HG02938 (cell line): Measurements from ENCODE around the gene SLC39A7.
A peak's percentile ranks its signal among the peaks of the same experiment; 100 is the strongest.

ENCODE experiments used
- ATAC-seq: cut with Tn5 transposase; IDR thresholded peaks from one replicate; pipeline ENCODE4 v1.9.1; 2021; ENCODE audit warnings: mild to moderate bottlenecking, moderate library complexity; ENCODE audit not compliant: unreplicated experiment

Gene SLC39A7

GRCh38 chr6:33204165-33204414 is 3.4 kb downstream of the SLC39A7 start:
- ATAC-seq = no peak

GRCh38 chr6:33204415-33205190 is 3.9 kb downstream of the SLC39A7 start, which contains the start of gene HSD17B8:
TSS of gene HSD17B8 (plus strand) at chr6:33204655. CDS start at chr6:33204669, 14 bp downstream.
- no peak for ATAC-seq

GRCh38 chr6:33205191-33206026 is 4.7 kb downstream of the SLC39A7 start:
- no peak for ATAC-seq

GRCh38 chr6:33206027-33206863 is 5.6 kb downstream of the SLC39A7 start:
- no peak for ATAC-seq

GRCh38 chr6:33206864-33207551 is 6.3 kb downstream of the SLC39A7 start:
- ATAC-seq = no peak

GRCh38 chr6:33207552-33208090 is 7.0 kb downstream of the SLC39A7 start:
- ATAC-seq = no peak

GRCh38 chr6:33208091-33208967 is 7.7 kb downstream of the SLC39A7 start, which contains the start of gene RING1:
TSS of gene RING1 (plus strand) at chr6:33208500. CDS start at chr6:33208823, 323 bp downstream.
- ATAC-seq = peak; percentile 36

GRCh38 chr6:33209856-33210255 is 9.2 kb downstream of the SLC39A7 start:
- ATAC-seq = no peak

GRCh38 chr6:33211136-33211535 is 10.5 kb downstream of the SLC39A7 start:
- ATAC-seq = no peak

- ATAC-seq = no peak
These were observed 11.2 kb downstream of the SLC39A7 start for GRCh38 chr6:33211666-33212422.

- ATAC-seq = no peak
These were observed 12.1 kb downstream of the SLC39A7 start for GRCh38 chr6:33212857-33213165.

GRCh38 chr6:33213166-33213988 is 12.7 kb downstream of the SLC39A7 start:
- no peak for ATAC-seq

- no peak for ATAC-seq
These were observed 13.3 kb downstream of the SLC39A7 start for GRCh38 chr6:33213989-33214335.

- ATAC-seq = no peak
These were observed 14.8 kb downstream of the SLC39A7 start for GRCh38 chr6:33215271-33216116.

GRCh38 chr6:33216117-33216649 is 15.5 kb downstream of the SLC39A7 start:
- no peak for ATAC-seq

GRCh38 chr6:33217246-33217645 is 16.6 kb downstream of the SLC39A7 start:
- ATAC-seq = no peak

- no peak for ATAC-seq
These were observed 17.0 kb downstream of the SLC39A7 start for GRCh38 chr6:33217681-33218080.
